ENCODE data around the gene NAPA.
"Not testable (repeated sequence)": the region's sequence is repeated elsewhere in the genome, so short reads cannot be mapped to it uniquely, and the experiment has no call there.

The NAPA gene

DNA sequence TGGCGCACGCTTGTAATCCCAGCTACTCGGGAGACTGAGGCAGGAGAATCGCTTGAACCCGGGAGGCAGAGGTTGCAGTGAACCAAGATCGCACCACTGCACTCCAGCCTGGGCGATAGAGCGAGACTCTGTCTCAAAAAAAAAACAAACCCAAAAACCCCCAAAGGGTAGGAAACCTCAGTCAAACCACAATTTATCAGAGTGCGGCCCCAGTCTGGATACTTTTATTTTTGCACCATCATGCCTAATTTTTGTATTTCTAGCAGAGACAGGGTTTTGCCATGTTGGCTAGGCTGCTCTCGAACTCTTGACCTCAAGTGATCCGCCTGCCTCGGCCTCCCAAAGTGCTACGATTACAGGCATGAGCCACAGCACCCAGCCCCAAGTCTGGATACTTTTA is 28.6 kb downstream of the NAPA start:
- DNase-seq (ENCODE audit: low read depth): not testable (repeated sequence)

- DNase-seq (ENCODE audit: low read depth): no peak
Measured at GRCh38 chr19:47485210-47485609, 29.7 kb downstream of the NAPA start.

GRCh38 chr19:47483800-47484690 is 30.8 kb downstream of the NAPA start, which contains the start of gene KPTN:
TSS of gene KPTN (minus strand) at chr19:47484219. CDS start at chr19:47484160, 59 bp downstream.
- peak; percentile 47 for DNase-seq (ENCODE audit: low read depth)

DNA sequence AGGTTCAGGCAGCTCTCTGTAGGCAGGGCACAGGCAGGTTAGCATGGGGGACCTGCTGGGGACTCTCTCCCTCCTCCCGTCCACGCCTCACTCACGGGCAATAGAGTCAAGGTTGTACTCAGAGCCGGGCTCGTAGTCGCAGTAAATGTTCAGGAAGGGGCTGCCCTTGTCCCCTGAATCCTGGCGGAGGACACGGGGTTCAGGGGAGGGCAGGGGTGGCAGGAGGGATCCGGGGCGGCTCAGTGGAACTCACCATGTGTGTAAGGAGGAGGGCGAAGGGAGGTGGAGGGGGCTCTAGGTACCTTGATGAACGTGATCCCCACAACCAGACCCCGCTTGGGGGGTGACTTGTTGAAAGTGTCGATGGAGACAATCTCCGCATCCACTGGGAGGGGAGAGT is 31.7 kb downstream of the NAPA start:
- no peak for DNase-seq (ENCODE audit: low read depth)

- DNase-seq (ENCODE audit: low read depth): no peak
Measured at GRCh38 chr19:47481460-47482052, 33.3 kb downstream of the NAPA start.

GRCh38 chr19:47480658-47481057 is 34.2 kb downstream of the NAPA start:
- DNase-seq (ENCODE audit: low read depth): no peak

DNA sequence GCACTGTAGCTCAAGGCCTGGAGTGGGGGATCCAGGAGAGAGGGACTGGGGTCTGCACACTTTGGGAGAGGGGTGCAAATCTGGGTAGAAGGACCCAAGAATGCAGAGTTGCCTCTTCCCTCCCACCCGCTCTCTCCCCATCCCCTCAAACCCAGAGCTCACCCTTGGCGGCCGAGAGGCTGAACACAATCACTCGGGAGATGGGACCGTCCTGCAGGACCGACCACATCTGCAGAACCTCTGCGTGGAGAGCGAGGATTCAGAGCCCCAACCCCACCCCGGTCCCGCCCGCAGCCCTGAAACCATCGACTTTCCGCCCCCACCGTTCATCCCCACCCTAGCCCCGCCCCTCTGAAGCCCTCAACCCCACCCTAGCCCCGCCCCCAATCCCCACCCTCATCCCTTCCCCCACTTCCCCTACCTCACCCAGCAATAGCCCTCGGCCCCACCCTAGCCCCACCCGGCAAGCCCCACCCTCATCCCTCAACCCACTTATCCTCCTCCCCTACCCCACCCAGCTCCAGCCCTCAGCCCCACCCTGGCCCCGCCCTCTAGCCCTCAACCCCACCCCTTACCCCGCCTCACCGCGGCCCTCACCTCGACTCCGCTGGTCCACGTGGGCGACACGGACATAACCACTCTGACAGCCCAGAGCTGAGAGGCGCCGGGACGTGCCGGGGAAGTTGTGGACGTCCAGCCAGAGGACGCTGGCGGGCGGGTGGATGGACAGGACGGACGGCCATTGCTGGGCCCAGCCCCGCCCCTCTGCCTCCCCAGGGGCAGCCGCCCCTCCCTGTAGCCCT is 35.0 kb downstream of the NAPA start:
- no peak for DNase-seq (ENCODE audit: low read depth)

DNA sequence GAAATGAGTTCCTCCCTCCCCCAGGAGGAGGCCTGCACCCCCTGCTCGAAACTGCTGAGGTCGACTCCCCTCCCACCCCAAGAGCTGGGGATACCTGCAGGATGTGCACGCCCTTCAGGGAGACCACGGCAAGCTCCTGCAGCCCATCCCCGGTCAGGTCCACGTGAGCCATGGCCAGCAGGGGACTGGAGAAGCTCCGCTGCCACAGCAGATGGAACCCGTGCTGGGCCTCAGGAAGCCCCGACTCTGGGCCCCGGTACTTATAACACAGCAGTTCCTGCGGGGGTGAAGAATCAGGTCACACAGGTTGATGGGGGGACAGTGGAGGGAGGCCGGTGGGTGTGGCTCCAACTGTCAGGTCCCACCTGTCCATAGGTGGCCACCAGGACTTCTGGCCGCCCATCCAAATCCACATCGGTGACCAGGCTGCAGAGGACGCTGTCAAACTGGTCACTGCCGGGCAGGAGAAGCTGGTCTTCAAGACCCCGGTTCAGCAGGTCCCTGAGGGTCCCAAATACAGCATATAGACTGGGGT is 38.4 kb downstream of the NAPA start:
- no peak for DNase-seq (ENCODE audit: low read depth)

DNA sequence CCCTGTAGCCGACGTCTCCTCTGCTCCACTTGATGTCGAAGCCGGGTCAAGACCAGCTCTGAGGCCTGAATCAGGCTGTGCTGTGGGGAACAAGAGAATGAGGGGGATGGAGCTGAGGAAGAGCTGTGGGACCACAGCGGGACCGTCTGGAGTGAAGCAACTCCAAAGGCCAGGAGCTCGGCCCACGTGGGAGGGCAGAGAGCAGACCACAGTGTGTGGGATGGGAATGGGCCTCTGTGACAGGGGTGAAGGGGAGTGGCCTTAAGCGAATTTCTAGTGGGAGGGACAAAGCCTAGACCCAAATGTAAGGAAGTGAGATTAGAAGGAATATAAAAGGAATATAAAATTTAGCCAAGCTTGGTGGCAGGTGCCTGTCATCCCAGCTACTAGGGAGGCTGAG is 39.4 kb downstream of the NAPA start:
- no peak for DNase-seq (ENCODE audit: low read depth)

- no peak for DNase-seq (ENCODE audit: low read depth)
Measured at GRCh38 chr19:47473336-47473735, 41.5 kb downstream of the NAPA start.

GRCh38 chr19:47471733-47472457 is 43.0 kb downstream of the NAPA start, which contains the start of gene SLC8A2:
TSS of gene SLC8A2 (minus strand) at chr19:47471893. CDS start at chr19:47466403, 5,490 bp downstream.
- DNase-seq (ENCODE audit: low read depth): peak; percentile 26

DNA sequence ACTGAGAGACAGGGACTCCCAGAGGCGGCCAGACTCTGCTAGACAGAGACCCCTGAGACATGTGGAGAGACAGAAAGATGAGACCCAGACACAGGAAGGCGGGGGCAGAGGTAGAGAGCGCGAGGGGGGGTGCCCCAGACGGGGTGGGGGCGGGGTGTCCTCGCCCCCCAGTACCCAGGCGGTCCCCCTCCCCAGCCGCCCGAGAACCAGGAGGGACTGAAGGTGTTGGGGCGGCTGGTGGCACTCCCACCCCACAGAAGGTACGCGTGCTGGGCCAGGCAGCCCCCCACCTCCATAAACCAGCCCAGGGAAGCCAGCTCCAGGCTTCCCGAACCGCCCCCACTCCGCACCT is 43.5 kb downstream of the NAPA start:
- DNase-seq (ENCODE audit: low read depth): no peak

DNA sequence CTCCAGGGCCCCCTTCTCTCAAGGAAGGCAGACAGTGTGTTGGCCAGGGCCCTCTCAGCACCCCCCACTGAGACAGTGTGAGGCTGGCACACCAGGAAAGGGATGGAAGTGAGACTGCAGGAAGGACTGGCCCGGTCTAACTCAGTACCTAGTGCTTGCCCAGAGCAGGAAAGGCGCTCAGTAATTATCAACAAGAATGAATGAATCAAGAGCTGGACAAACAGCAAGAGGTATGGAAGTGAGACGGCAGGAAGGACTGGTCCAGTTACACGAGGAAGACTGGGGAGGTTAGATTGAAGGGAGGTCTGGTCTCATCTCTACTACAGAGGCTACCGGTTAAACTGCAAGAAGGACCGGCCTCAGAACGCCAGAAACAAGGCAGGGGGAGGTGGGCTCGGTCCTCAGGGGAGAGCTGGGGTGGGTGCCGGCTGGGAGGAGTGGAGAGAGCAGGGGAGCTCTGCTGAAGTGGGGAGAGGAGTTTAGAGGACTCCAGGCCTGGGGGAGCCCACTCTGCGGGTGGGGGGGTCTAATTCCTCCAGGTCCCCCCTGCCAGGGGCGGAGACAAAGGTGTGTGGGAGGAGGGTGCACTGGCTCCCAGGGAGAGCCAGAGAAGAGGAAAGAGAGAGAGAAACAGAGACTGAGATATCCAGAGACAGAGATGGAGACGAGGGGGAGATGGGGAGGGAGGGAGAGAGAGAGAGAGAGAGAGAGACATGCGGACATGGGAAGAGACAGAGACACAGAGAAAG is 44.2 kb downstream of the NAPA start:
- DNase-seq (ENCODE audit: low read depth): no peak

DNA sequence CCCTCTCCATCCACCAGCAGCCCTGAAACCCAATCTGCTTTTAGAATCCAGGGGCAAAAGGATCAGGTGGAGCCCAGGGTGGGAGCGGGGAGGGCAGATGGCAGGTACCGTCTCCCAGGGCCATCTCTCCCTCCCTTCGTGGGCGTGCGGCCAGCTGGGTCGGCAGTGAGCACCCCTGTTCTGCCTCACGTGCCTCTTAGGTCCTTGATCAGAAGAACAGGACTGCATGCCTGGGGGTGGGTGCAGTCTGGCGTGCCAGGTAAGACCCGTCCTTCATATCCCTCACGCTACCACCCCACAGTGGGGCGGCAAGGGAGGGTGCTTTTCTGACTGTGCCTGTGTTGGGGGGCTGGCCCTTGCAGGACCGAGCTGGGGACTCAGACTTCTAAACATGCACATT is 45.1 kb downstream of the NAPA start:
- DNase-seq (ENCODE audit: low read depth): no peak

GRCh38 chr19:47469363-47469700 is 45.5 kb downstream of the NAPA start:
- DNase-seq (ENCODE audit: low read depth): no peak

- no peak for DNase-seq (ENCODE audit: low read depth)
Measured at GRCh38 chr19:47467914-47468313, 46.9 kb downstream of the NAPA start.

DNA sequence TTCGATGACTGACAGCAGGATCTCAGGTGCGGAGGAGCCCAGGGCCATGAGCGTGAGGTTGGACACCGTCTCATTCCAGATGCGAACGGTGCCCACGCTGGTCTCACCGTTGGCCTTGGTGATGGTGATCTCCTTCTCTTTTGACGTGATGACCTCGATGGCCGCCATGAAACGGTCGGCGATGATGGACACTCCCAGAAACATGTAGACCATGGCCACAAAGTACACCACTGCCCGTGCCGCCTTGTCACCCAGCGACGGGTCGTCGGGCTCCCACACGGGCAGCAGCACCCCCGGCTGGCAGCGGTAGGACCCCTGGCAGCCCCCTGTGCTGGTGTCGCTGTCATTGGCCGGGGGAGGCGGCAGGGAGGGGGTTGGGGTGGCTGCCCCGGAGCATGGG is 48.9 kb downstream of the NAPA start:
- no peak for DNase-seq (ENCODE audit: low read depth)

- DNase-seq (ENCODE audit: low read depth): no peak
Measured at GRCh38 chr19:47464675-47465419, 50.0 kb downstream of the NAPA start.

DNA sequence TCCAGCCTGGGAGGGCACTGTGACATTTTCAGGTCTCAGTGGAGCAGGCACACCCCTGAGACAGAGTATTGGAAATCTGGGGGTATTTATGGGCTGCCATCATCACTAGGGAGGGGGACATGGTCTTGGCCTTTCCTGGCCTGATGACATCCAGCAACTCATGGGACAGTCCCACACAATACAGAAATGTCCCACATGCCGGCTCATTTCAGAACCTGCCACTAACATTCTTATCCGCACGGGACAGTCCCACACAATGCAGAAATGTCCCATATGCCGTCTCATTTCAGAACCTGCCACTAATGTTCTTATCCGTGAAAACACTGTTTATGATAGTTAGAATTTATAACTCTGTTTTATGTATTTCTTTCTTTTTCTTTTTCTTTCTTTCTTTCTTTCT is 53.0 kb downstream of the NAPA start:
- no peak for DNase-seq (ENCODE audit: low read depth)

GRCh38 chr19:47459477-47459876 is 55.4 kb downstream of the NAPA start:
- DNase-seq (ENCODE audit: low read depth): no peak
